ENCODE data around the gene PSME4.

DNA sequence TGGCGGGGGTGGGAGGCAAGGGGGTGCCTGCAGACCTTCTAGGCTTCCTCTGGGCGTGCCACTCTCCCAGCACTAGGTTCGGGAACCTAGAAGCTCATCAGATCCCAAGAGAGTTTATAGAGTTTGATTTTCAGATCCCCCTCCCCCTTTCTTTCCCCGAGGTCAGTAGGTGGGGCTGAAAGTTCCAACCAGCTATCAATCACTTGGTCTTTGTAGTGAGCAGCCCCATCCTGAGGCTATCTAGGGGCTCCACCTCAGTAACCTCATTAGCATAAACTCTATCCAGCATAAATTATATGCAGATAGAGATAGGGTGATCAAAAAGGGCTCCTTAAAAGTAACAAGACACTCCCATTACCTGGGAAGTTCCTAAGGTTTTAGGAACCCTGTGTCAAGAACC, 151.2 kb downstream of the PSME4 start:
- TF ChIP-seq SMC3 (conservative IDR thresholded peaks at IDR 0.05; ENCODE audit: poor library complexity), result no peak
- TF ChIP-seq, protein P1, sequence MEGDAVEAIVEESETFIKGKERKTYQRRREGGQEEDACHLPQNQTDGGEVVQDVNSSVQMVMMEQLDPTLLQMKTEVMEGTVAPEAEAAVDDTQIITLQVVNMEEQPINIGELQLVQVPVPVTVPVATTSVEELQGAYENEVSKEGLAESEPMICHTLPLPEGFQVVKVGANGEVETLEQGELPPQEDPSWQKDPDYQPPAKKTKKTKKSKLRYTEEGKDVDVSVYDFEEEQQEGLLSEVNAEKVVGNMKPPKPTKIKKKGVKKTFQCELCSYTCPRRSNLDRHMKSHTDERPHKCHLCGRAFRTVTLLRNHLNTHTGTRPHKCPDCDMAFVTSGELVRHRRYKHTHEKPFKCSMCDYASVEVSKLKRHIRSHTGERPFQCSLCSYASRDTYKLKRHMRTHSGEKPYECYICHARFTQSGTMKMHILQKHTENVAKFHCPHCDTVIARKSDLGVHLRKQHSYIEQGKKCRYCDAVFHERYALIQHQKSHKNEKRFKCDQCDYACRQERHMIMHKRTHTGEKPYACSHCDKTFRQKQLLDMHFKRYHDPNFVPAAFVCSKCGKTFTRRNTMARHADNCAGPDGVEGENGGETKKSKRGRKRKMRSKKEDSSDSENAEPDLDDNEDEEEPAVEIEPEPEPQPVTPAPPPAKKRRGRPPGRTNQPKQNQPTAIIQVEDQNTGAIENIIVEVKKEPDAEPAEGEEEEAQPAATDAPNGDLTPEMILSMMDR (IDR thresholded peaks at IDR 0.05; ENCODE audit: poor library complexity, severe bottlenecking), result no peak
- TF ChIP-seq, protein P2, sequence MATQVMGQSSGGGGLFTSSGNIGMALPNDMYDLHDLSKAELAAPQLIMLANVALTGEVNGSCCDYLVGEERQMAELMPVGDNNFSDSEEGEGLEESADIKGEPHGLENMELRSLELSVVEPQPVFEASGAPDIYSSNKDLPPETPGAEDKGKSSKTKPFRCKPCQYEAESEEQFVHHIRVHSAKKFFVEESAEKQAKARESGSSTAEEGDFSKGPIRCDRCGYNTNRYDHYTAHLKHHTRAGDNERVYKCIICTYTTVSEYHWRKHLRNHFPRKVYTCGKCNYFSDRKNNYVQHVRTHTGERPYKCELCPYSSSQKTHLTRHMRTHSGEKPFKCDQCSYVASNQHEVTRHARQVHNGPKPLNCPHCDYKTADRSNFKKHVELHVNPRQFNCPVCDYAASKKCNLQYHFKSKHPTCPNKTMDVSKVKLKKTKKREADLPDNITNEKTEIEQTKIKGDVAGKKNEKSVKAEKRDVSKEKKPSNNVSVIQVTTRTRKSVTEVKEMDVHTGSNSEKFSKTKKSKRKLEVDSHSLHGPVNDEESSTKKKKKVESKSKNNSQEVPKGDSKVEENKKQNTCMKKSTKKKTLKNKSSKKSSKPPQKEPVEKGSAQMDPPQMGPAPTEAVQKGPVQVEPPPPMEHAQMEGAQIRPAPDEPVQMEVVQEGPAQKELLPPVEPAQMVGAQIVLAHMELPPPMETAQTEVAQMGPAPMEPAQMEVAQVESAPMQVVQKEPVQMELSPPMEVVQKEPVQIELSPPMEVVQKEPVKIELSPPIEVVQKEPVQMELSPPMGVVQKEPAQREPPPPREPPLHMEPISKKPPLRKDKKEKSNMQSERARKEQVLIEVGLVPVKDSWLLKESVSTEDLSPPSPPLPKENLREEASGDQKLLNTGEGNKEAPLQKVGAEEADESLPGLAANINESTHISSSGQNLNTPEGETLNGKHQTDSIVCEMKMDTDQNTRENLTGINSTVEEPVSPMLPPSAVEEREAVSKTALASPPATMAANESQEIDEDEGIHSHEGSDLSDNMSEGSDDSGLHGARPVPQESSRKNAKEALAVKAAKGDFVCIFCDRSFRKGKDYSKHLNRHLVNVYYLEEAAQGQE (IDR thresholded peaks at IDR 0.05; ENCODE audit: borderline replicate concordance), result no peak
- TF ChIP-seq RAD21 (conservative IDR thresholded peaks at IDR 0.05), result no peak
- TF ChIP-seq MXI1 (conservative IDR thresholded peaks at IDR 0.05; ENCODE audit: poor library complexity, severe bottlenecking), result no peak
- no peak for TF ChIP-seq EZH2 (IDR thresholded peaks at IDR 0.05; ENCODE audit: borderline replicate concordance, insufficient read depth, low read length, poor library complexity, severe bottlenecking)

Measured in neural cell (in vitro differentiated cells).